Measurements from ENCODE around the gene ANKRD63. TPM values are rescaled to one million over a fixed set of nuclear protein-coding genes. Genes with fewer than 3 reads are reported as not detected.
A peak's percentile ranks its signal among the peaks of the same experiment; 100 is the strongest.

ANKRD63 gene
- total and polyA plus RNA-seq, 9 of the 15 experiments (the other 6 are each of a cell fraction or from before 2014, with no cell fraction given), result 1.3 to 2.0 (median 1.8) TPM; not detected in 6

GRCh38 chr15:40323953-40324937, 41.4 kb upstream of the ANKRD63 start:
- in situ Hi-C loops (cut with MboI), result no loop called here
- Histone ChIP-seq H3K27ac (ENCODE audit: extremely low read depth, low read depth, low read length) (peak overlapping the region; percentile 75), H4K20me1 (replicated peaks; ENCODE audit: control insufficient read depth, insufficient read depth, low read length) (no peaks in the 10 kb centered on the region; the same call in 1 of the 2 replicates), H2AFZ (ENCODE audit: low read depth, low read length) (peak overlapping the region; percentile 49), H3K4me3 (peak overlapping the region; percentile 51), H3K79me2 (ENCODE audit: control insufficient read depth, insufficient read depth, low read length) (peaks cover 21% of the 10 kb centered on the region), H3K4me2 (ENCODE audit: insufficient read depth, low read length) (peak overlapping the region; percentile 75), H3K9ac (ENCODE audit: insufficient read depth in 1 of 2, low read depth in 2 of 2, low read length in 2 of 2) (peak overlapping the region; percentile 70 to 95), H3K9me1 (ENCODE audit: control insufficient read depth, insufficient read depth, low read length) (no peaks in the 10 kb centered on the region), H3K4me1 (replicated peaks in 1 of 2; ENCODE audit: control insufficient read depth in 2 of 2, insufficient read depth in 2 of 2, low read length in 2 of 2) (peaks cover 34 to 37% of the 10 kb centered on the region in 2 experiments), H3K27me3 (ENCODE audit: control insufficient read depth in 2 of 2, insufficient read depth in 2 of 2, low read length in 2 of 2) (no peaks in the 10 kb centered on the region), H3K36me3 (ENCODE audit: control insufficient read depth, insufficient read depth, low read length) (peaks cover 38% of the 10 kb centered on the region), H3K9me3 (replicated peaks; ENCODE audit: control insufficient read depth, insufficient read depth, low read depth, low read length) (no peaks in the 10 kb centered on the region)
- ChIA-PET CTCF (ENCODE audit: low intra/inter-chr PET ratio) (interaction anchor here (1.5 to 1.8 kb wide), 3 partner anchors 13 to 98 kb away, joined by 3 to 5 read pairs (median 5); no protein-coding TSS in a partner anchor), POLR2A (interaction anchor here (0.7 to 2.1 kb wide), 4 partner anchors 13 to 322 kb away, joined by 3 to 12 read pairs (median 7); partner anchors contain the start of gene CCDC9B)
- DNase-seq (ENCODE audit: extremely low read depth in 1 of 4, low spot score in 3 of 4), result peak; percentile 29 to 76 (median 56)
- WGBS (ENCODE audit: insufficient coverage, low coverage, missing lambda C conversion rate), result 6% methylated on average over 28 of the region's 101 CpGs
- BruUV-seq (replicated peaks), result no TSS peak
- no peak for ATAC-seq
- FAIRE-seq, result no peak
- intact Hi-C loops (cut with micrococcal nuclease), result loop anchor here (5.0 kb wide), 2 partner anchors 42 to 98 kb away; partner anchors contain the start of gene ANKRD63
- TF ChIP-seq SIN3B (IDR thresholded peaks at IDR 0.05; ENCODE audit: low read depth) (0 out of 2 replicates have a peak, but pooled peaks have one; percentile 16), POLR2G (IDR thresholded peaks at IDR 0.05; ENCODE audit: low read depth, low read length) (0 out of 2 replicates have a peak, but pooled peaks have one; percentile 1), RBFOX2 (IDR thresholded peaks at IDR 0.05; ENCODE audit: low read depth, low read length) (peak; percentile 50; the same call in 1 of the 2 replicates), ARID1B (IDR thresholded peaks at IDR 0.05) (no peak), CBX8 (IDR thresholded peaks at IDR 0.05; ENCODE audit: borderline replicate concordance, extremely low read depth, low read depth, low read length, poor library complexity, severe bottlenecking) (no peak), C11orf30 (IDR thresholded peaks at IDR 0.05; ENCODE audit: low read depth) (no peak), MTA3 (IDR thresholded peaks at IDR 0.05; ENCODE audit: borderline replicate concordance) (0 out of 2 replicates have a peak, but pooled peaks have one; percentile 15), KDM5B (IDR thresholded peaks at IDR 0.05; ENCODE audit: insufficient replicate concordance, low read depth, low read length) (peak; percentile 55), JUN (IDR thresholded peaks at IDR 0.05; ENCODE audit: borderline replicate concordance, low read depth, low read length) (no peak), JUN (CRISPR knock-in tag; IDR thresholded peaks at IDR 0.05; ENCODE audit: borderline replicate concordance) (no peak), YY1 (IDR thresholded peaks at IDR 0.05; ENCODE audit: borderline replicate concordance in 1 of 3, control insufficient read depth in 1 of 3, extremely low read depth in 1 of 3, insufficient read depth in 3 of 3, insufficient read length in 1 of 3, insufficient replicate concordance in 2 of 3, low read depth in 1 of 3, low read length in 2 of 3) (peak; percentile 51 to 88 (median 72)), L3MBTL2 (IDR thresholded peaks at IDR 0.05) (peak; percentile 66), SIN3A (IDR thresholded peaks at IDR 0.05; ENCODE audit: borderline replicate concordance in 2 of 2, control insufficient read depth in 1 of 2, low read depth in 2 of 2, low read length in 2 of 2) (0 out of 4 replicates have a peak, but pooled peaks of 1 of the 2 experiments have one; percentile 33), TCF3 (CRISPR knock-in tag; IDR thresholded peaks at IDR 0.05) (no peak), ZBTB1 (CRISPR knock-in tag; IDR thresholded peaks at IDR 0.05; ENCODE audit: borderline replicate concordance, low read depth) (no peak), RBBP5 (IDR thresholded peaks at IDR 0.05; ENCODE audit: borderline replicate concordance, insufficient read depth, low read length, poor library complexity, severe bottlenecking) (peak; percentile 84)
- TF ChIP-seq, protein P1, sequence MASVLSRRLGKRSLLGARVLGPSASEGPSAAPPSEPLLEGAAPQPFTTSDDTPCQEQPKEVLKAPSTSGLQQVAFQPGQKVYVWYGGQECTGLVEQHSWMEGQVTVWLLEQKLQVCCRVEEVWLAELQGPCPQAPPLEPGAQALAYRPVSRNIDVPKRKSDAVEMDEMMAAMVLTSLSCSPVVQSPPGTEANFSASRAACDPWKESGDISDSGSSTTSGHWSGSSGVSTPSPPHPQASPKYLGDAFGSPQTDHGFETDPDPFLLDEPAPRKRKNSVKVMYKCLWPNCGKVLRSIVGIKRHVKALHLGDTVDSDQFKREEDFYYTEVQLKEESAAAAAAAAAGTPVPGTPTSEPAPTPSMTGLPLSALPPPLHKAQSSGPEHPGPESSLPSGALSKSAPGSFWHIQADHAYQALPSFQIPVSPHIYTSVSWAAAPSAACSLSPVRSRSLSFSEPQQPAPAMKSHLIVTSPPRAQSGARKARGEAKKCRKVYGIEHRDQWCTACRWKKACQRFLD (CRISPR knock-in tag; IDR thresholded peaks at IDR 0.05), result 0 out of 2 replicates have a peak, but pooled peaks have one; percentile 0

Data from K562 (cell line).